ENCODE data around the gene MGAT4C.
"Not testable (repeated sequence)": the region's sequence is repeated elsewhere in the genome, so short reads cannot be mapped to it uniquely, and the experiment has no call there.

MGAT4C gene

DNA sequence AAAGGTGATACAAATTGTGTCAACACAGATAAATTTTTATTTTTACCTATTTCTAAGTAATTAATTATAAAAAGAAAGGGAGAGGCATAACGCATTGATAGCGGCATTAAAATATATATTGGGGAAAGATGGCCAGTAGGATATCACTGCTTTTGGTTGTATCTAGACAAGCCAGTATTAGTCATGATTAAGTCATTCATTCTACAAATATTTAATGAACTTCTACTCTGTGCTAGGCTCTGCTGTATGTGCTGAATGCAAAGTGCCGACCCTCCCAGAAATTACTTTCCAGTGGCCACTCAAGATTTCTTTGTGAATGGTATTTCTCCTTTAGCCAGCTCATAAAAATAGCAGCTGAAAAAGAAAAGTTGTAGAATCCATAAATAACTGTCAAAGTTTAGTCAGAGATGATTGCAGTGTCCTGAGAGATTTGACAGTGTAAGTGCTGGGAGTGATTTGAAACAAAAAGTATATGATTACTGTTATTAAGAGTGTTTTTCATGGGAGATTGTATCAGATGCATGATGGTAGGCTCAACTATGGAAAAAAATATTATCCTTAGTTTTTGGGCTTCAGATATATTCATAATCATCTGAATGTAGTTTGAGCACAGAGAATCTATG, 133.2 kb downstream of the MGAT4C start:
- no peak for DNase-seq

DNA sequence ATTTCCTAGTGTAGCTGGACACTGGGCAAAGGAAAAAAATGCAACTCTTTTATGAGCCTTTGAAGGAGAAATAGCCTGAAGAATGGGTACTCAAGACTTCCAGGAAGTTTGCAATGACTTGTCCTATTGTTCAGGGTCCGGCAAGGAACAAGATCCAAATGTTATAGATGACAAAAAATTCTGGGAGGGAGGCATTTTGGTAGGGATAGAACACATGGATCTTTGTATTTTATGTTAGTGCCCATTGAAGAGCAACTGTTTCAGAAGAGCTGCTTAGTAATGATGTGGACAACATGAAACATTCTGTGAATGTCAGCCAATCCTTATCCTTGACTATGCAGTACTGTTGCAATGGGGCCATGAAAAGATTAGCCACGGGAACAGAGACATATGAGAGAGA, 138.0 kb downstream of the MGAT4C start:
- DNase-seq: no peak

DNA sequence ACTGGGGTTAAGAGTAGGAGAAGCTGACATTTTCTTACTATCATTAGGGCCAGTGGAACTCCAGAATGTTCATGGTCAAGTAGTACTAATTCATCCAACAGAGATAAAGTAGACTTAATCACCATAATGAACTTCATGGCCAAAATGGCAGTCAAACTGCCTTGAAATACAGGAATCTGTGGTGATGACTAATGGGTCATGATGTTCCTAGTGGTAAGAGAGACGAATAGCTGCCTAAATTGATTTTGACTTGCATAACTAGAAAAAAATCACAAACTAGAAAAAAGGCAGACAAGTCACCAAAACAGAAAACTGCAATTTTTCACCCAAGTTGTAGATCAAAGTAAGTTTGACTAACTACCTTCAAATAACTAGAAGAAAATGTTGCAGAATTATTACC, 138.5 kb downstream of the MGAT4C start:
- DNase-seq: no peak

DNA sequence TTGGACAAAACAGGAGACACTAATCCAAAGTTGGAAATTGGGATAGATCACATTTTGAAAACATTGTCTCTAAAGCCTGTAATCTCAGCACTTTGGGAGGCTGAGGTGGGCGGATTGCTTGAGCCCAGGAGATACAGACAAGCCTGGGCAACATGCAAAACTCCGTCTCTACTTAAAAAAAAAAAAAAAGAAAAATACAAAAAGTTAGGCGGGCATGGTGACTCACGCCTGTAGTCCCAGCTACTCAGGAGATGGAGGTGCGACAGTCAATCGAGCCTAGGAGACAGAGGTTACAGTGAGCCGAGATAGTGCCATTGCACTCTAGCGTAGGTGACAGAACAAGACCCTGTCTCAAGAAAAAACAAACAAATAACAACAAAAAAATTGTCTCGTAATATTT, 152.1 kb downstream of the MGAT4C start:
- DNase-seq: no peak

DNA sequence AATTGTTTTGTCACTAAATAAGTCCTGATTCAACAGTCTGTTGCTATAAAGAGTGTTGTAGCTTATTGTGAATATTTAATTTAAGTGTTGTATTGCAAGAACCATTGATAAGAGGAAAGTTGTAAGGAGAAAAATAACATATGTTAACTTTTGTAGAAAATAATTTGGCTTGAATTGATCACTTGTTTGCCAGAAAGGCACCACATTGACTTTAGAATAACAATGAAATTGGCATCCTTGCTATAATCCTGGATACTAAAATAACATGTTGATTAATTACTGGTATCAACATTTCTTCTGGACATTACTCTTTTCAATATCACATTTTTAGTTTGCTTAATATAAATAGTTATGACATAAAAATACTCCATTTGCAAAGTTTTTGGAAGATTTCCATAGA, 159.0 kb downstream of the MGAT4C start:
- no peak for DNase-seq

DNA sequence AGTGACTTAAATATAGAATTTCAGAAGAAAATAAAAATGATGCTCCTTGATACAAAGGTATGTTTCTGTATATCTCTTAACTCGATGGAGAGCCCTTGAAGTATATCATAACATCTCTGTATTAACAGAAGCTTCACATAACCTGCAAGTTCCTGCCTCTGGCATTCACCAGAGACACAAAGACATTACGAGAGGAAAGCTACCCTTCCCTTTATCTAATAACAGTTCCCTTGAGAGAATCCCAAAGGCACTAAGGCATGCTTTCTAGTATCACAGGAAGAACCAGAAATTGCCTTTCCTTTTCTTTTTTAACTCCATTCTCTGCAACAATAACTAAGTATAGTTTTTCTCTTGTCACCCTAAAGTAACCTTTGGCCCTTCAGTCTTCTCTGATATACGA, 164.5 kb downstream of the MGAT4C start:
- DNase-seq: no peak

DNA sequence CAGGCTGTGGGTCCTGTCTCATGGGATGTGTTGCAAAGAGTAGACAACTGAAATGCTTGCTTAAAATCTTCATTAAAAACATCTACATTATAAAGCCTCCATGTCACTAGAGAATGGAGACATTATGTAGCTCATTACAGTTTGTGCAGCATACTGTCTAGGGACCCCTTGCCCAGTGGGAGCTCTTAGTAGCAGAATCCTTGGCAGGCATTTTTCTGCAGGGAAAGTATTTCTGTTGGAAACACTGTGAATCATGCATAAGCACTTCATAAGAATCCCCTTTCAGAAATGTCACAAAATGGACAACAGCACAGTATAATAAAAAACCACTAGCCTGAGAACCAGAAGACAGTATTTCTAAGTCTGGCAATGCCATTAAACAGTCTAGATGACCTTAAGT, 174.3 kb downstream of the MGAT4C start:
- DNase-seq: no peak

DNA sequence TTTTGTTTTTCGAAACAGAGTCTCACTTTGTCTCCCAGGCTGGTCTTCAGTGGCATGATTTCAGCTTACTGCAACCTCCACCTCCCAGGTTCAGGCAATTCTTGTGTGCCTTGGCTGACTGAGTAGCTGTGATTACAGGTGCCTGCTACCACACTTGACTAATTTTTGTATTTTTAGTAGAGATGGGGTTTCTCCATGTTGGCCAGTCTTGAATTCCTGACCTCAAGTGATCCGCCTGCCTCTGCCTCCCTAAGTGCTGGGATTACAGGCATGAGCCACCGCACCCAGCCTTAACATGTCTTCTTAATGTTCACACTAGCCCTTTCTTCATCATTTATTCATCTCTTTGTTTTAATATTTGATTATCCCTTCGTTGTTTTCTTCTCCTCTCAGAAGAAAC, 197.1 kb downstream of the MGAT4C start:
- not testable (repeated sequence) for DNase-seq

DNA sequence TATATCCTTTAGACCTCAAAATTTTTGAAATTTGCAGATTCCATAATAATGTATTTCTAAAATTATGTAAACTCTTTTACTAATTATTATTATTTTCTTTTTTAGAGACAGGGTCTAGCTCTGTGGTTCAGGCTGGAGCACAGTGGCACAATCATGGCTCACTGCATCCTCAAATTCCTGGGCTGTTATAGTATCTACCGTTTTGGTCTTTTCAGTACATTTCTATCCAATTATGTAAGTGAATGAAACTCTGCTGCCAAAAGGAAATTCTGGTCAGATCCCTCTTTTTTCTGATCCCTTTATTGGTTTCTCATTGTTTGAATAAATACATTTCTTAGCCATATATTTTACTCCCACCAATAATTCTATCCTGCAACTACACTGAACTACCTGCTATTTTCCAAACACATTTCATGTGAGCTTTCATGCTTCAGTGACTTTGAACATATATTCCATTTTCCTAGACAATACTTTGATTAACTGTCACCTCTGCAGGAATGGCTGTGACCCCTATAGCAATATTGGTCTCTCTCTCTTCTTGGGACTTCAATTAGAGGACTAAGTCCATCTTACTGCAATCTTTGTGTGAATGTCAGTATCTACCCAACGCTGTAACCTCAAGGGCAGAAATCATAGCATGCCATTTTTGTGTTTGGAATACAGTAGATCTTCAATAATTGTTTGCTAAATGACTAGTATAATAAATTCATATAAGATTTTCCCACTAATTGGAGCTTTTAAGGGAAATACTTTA, 198.9 kb downstream of the MGAT4C start:
- DNase-seq: no peak

DNA sequence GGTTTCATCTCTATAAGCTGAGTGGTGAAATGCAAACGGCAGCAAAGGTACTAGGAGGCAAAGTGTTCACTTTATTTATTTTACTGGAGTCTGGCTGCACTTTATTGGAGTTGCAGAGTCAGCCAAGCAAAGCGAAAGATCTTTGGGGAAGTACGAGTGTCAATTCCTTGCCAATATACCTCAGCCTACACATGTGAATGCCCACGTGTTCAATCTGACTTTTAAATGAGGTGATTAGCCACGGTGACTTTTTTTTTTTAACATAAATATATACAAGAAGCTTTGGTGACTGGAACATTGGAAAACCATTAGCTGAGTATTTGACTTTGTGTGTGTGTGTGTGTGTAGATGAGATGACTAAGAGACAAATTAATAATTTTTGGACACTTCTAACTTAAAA, 203.3 kb downstream of the MGAT4C start:
- DNase-seq: no peak

DNA sequence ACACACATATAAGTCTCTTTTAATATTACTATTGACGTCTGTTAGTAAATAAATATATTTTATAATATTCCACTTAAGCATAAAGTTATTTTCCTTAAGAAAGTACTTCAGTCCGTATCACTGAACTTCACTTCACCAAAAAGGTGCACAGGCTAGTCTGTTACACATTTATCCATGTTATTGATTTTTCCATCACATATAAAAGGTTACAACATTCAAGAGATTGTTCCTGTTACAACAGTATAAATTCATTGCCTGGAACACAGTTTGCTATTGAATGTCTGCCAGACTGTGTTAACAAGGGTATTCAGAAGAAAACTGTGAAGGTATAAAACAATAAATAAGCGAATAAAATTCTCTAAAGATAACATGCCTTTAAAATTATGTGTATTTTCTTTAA, 206.2 kb downstream of the MGAT4C start:
- no peak for DNase-seq

DNA sequence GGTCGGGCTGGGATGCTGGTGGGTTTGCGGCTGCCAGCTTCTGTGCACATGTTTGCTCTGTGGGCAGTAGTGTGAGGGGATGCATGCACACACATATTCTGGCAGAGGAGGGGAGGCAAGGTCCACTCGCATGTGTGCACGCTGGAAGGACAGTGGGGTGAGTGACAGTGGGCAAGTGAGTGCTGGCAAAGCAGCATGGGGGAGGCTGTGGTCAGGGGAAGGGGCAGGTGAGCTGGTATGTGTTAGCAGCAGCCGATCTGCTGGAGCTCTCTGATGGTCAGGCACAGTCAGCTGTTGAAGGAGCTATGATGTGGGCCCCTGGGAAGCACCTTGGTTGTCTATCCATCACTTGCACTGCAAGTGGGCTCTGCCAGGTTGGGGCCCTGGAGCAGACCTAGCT, 211.8 kb downstream of the MGAT4C start:
- DNase-seq: no peak

DNA sequence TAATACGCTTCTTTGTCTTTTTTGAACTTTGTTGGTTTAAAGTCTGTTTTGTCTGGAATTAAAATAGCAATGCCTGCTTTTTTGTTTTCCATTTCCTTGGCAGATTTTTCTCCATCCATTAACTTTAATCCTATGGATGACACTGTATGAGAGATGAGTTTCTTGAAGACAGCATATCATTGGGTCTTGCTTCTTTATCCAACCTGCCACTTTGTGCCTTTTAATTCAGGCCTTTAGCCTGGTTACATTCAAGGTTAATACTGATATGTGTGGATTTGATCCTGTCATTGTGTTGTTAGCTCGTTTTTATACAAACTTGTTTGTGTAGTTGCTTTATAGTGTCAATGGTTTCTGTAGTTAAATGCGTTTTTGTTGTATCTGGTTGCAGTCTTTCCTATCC, 214.1 kb downstream of the MGAT4C start:
- DNase-seq: no peak

DNA sequence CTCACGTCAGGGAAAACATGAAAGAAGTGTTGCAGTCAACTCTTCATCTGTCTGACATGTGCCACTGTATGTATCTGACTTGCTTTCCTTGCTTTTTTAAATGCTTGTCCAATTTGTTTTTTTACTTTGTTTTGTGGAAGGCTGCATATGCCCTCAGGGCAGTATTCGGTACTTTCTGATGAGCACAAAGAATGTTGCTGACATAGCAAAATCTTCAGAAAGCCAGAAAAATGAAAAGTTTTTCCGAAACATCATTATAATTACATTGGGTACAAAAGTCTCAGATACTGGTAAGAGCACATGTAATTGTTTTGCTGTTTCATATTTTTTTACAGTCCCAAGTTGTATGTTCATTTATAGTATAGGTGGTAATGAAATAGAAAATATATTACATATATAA, 237.8 kb downstream of the MGAT4C start:
- no peak for DNase-seq

DNA sequence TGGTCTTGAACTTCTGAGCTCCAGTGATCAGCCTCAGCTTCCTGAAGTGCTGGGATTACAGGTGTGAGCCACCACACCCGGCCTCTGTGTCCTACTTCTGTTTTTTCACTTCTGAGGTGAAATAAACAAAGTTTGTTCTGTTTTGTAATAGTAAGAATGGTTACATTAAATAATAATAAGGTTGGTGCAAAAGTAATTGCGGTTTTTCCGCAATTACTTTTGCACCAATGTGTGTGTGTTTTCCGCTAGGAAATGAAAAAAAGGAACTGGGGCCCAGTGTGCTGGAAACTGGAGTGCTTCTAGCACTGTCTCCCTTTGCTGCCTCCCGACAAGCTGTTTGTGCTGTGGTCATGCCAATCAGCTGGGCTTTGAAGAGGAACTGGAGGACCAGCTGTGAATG, 241.2 kb downstream of the MGAT4C start:
- DNase-seq: no peak

DNA sequence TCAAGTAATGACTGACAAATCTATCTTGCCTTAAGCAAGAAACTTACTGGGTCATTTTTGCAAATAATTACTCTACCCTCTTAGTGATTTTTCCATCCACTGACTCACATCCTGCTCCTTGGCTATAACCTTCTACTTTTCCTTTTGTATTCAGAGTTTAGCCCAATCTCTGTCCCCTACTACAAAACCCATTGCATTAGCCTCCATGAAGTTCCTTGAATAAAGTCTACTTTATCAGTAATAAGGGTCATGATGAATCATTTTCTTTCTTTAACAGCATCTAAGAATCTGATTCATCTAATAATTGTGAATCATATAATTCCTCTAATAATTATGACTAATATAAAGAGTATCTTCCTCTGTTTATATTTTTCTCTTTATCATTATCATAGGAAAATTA, 249.5 kb downstream of the MGAT4C start:
- no peak for DNase-seq

DNA sequence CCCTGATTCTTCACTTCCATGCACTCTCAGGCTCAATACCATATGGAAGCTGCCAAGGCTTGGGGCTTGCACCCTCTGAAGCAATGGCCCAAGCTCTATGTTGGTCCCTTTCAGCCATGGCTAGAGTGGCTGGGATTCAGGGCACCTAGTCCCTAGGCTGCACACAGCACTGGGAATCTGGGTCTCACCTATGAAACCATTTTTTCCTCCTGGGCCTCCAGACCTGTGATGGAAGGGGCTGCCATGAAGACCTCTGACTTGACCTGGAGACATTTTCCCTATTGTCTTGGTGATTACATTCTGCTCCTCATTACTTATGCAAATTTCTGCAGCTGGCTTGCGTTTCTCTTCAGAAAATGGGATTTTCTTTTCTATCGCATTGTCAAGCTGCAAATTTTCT, 258.1 kb downstream of the MGAT4C start:
- no peak for DNase-seq

DNA sequence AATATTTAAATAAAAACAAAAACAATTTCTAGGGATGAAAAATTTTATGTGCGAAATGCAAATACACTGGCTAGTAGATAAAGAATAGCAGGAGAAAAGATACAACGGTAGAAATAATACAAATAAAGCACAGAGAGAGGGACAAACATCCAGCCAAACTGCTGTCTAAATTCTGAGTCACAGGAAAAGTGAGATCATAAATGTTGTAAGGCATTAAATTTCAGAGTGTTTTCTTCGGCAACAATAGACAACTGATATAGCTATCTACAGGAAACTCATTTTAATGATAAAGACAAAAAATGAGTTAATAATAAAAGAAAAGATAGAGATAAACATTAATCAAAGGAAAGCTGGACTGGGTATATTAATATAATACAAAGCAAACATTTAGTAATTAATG, 259.9 kb downstream of the MGAT4C start:
- no peak for DNase-seq

DNA sequence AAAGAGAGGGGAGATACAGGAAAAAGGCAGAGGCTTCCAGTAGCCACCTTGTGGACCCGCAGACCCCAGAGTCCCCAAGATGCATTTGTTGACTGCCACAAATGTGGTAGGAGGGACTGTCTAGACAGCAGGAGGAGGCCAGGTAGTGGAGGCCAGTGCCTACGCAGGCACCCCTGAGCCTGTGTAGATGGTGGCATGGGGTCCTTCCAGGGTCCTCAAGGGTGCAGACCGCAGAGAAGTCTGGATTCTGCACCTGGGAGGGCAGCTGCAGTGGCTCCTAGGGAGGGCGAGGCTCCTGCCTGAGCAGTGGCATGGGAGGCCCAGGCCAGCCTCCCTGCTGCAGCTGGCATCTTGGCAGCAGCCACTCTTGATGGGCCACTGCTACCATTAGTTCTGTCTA, 262.4 kb downstream of the MGAT4C start:
- DNase-seq: no peak

DNA sequence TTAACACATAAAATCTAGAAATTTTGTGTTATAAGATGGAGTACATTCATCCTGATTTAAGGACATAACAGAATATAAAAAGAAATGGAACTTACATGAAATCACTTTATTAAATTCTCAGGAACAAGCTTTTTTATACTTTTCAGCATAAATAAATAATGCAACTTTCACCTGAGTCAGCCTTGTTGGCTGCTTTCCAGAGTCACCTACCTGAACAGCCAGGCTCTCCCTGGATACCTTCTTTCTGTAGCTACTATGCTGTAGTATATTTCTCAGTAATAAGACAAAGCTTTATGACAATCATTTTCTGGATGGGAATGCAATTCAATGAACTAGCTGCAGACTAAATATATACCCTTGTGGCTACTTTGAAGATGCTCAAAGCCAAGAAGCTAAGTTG, 270.2 kb downstream of the MGAT4C start:
- no peak for DNase-seq

DNA sequence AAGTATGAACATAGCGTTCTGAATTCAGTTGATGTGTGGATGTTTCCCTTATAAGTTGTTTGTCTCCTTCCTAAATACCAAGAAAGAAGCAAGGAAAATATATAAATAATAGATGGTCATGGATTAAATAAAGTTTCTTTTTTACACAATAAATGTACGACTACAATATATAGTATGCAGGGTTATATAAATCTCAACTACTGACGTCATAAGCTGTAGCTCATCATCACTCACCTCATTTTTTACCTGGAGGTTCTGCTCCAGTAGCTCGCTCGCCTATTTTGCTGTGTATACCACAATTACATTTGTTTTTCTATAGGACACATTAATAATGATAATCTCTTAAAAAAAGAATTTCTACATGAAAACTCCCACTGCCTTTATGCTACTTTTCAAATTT, 272.6 kb downstream of the MGAT4C start:
- DNase-seq: no peak

DNA sequence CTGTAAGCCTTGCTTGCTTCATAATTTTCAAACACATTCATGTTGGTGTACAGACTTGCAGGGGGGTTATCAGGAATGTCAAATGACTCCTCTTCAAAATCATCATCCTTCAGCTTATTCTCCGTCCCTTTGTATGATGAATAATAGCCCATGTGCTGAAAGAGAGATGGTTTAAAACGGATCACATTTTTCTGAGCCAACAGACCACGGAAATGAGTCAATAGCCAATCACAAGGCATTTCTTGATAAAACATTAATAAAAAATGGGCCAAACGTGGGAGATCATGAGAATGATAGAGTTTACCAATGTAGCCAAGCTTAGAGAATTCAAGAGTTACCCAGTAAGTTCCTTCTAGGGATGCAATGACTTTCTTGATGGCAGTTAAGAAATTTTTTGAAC, 276.6 kb downstream of the MGAT4C start:
- no peak for DNase-seq

DNA sequence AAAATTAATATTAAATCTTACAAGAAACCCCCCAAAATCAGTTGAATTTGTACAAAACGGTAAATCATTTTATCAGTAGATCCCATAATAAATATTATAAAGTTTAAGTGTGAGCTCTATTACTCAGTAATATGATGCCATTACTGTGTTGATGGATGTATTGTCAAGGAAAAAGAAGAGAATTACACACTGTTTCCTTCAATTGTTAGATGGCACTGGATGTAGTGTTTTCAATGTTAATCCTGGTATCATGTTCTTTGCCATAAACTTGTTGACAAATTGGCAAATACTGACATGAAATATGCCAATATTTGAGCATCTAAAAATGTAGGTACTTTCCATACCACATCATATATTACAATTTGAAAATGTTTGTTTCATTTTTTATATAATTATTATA, 280.5 kb downstream of the MGAT4C start:
- no peak for DNase-seq

DNA sequence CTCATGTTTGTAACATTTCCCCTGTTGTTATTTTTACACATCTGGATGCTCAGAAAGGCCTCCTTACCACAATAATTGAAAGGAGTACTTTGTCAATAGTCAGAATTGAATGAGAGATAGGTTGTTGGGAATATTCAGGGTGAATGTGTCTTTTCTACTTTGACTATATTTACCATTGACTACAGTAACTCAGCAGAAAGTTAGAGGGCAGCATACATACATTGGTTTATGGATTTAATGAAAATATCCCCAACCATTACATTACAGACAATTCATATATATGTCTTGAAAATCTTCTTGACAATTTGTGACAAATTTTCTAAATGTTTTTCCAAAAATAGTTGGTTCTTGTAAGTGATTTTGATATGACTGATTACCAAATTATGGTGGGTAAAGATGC, 284.4 kb downstream of the MGAT4C start:
- no peak for DNase-seq

DNA sequence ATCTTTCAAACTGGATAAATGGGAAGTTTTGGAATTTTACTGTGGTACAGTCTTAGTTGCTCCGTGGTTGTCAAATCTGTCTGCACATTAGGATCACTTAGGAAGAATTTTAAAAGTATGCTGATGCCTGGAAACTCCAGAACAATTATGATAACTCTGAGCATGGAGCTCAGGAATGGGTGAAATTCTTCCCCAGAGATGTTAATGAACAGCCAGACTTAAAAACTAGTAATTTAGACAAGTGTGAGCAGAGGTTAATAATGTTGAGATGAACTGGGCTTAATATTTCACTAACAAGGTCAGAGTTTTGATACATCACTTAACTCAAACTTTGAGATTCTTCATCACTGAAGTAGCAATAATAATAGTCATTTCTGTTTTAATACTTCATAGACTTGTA, 287.6 kb downstream of the MGAT4C start:
- DNase-seq: no peak

Measured in right forelimb (tissue), 1 donor.